Skeletal muscle satellite cell (primary cell): ENCODE data around the gene ABCC3.
"Not testable (repeated sequence)": the region's sequence is repeated elsewhere in the genome, so short reads cannot be mapped to it uniquely, and the experiment has no call there.

ENCODE experiments used
- H3K27me3 ChIP-seq: 2 replicates; pipeline ENCODE4 v1.7.0; 2013; ENCODE audit warnings: low read length; ENCODE audit not compliant: control insufficient read depth, insufficient read depth
- H3K36me3 ChIP-seq: 2 replicates; pipeline ENCODE4 v1.7.0; 2013; ENCODE audit warnings: mild to moderate bottlenecking, control low read depth, low read length; ENCODE audit not compliant: insufficient read depth
- H3K4me1 ChIP-seq: 2 replicates; pipeline ENCODE4 v1.7.0; 2013; ENCODE audit warnings: low read length; ENCODE audit not compliant: control insufficient read depth, insufficient read depth
- H3K4me2 ChIP-seq: 2 replicates; pipeline ENCODE4 v1.7.0; 2013; ENCODE audit warnings: mild to moderate bottlenecking, low read length
- H3K4me3 ChIP-seq: 2 replicates; pipeline ENCODE4 v1.7.0; 2013; ENCODE audit warnings: low read length
- H3K9ac ChIP-seq: 2 replicates; pipeline ENCODE4 v1.7.0; 2013; ENCODE audit warnings: mild to moderate bottlenecking, low read depth, low read length, moderate library complexity
- H3K9me3 ChIP-seq: replicated peaks from 2 replicates; pipeline ENCODE4 v1.7.0; 2013; ENCODE audit warnings: mild to moderate bottlenecking, control low read depth, low read length

The ABCC3 gene

GRCh38 chr17:50677851-50678375 lies 43.2 kb downstream of the ABCC3 start:
- peaks cover 42% of the 10 kb centered on the region for H3K36me3 ChIP-seq
- no peak overlapping the region for H3K9ac ChIP-seq
- H3K9me3 ChIP-seq = no peaks in the 10 kb centered on the region
- peaks cover 17% of the 10 kb centered on the region for H3K4me1 ChIP-seq
- H3K4me3 ChIP-seq = no peak overlapping the region
- no peaks in the 10 kb centered on the region for H3K27me3 ChIP-seq
- H3K4me2 ChIP-seq = no peak overlapping the region

DNA sequence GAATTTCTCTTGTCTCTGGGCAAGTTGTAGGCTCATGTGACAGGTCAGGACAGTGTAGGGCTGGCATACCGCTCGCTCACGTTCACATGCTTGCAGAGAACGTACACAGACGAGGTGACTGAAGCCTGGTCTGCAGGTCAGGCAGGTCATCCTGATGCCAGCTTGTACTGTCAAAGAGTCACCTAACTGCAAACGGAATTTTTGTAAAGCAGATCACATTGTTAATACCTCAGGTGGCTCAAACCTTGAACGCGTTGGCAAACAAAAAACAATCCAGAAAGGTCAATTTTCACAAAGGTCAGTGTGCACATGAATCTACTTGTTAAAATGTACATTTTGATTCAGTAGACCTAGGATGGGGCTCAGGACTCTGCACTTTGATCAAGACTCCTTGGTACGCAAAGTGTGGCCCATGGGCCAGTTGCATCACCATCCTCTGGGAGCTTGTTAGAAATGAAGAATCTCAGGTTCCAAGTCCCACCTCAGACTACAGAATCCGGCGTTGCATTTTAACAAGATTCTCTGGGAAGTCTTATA lies 44.4 kb downstream of the ABCC3 start:
- Histone ChIP-seq H3K4me3 (no peak overlapping the region), H3K36me3 (peaks cover 44% of the 10 kb centered on the region), H3K4me2 (no peak overlapping the region), H3K9me3 (no peaks in the 10 kb centered on the region), H3K4me1 (peaks cover 11% of the 10 kb centered on the region), H3K9ac (no peak overlapping the region), H3K27me3 (no peaks in the 10 kb centered on the region)

DNA sequence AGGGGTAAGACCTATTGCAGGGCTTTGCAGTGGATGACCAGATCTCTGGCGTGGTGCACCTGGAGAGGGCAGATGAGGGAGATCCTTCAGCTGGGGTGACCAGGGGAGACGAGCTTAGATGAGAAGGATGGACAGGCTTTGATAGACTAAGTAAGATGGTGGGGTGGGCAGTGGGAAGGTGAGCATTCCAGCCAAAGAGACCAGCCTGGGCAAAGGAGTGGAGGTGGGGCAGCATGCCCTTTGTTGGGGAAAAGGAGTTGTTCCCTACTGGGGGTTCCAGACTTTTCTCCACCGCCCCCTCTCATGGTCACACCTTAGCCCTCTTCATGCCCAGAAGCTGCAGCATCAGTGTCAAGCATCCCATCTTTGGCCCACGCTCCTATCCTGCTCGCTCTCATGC lies 45.4 kb downstream of the ABCC3 start:
- Histone ChIP-seq H3K36me3 (peaks cover 50% of the 10 kb centered on the region), H3K4me1 (peaks cover 15% of the 10 kb centered on the region), H3K9me3 (no peaks in the 10 kb centered on the region)

DNA sequence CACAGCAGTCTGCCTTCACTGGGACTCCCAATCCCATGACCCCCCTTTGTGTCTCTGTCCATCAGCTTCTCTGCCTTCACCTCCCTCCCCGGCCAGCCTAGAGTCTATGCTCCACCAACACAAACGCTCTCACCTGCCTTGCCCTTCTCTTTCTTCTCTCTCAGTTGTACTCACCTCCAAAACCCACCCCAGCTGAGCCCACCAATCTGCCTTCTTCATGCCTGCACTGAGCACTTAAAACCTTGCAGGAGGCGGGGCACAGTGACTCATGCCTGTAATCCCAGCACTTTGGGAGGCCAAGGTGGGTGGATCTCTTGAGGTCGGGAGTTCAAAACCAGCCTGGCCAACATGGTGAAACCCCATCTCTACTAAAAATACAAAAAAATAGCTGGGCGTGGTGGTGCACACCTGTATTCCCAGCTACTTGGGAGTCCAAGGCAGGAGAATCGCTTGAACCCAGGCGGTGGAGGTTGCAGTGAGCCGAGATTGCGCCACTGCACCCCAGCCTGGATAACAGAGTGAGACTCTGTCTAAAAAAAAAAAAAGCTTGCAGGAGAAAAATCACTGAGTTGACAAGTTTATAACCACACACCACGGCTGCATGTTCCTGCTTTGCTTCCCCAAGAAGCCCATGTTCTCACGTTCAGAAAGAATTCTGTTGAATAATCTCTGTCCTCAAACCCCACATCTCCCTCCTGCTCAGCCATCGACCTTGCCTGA lies 46.0 kb downstream of the ABCC3 start:
- H3K36me3 ChIP-seq = peaks cover 49% of the 10 kb centered on the region

More for the DNA sequence above, 45.4 kb downstream of the ABCC3 start:
- Histone ChIP-seq H3K9ac (no peak overlapping the region), H3K27me3 (no peaks in the 10 kb centered on the region), H3K4me3 (no peak overlapping the region), H3K4me2 (no peak overlapping the region)

DNA sequence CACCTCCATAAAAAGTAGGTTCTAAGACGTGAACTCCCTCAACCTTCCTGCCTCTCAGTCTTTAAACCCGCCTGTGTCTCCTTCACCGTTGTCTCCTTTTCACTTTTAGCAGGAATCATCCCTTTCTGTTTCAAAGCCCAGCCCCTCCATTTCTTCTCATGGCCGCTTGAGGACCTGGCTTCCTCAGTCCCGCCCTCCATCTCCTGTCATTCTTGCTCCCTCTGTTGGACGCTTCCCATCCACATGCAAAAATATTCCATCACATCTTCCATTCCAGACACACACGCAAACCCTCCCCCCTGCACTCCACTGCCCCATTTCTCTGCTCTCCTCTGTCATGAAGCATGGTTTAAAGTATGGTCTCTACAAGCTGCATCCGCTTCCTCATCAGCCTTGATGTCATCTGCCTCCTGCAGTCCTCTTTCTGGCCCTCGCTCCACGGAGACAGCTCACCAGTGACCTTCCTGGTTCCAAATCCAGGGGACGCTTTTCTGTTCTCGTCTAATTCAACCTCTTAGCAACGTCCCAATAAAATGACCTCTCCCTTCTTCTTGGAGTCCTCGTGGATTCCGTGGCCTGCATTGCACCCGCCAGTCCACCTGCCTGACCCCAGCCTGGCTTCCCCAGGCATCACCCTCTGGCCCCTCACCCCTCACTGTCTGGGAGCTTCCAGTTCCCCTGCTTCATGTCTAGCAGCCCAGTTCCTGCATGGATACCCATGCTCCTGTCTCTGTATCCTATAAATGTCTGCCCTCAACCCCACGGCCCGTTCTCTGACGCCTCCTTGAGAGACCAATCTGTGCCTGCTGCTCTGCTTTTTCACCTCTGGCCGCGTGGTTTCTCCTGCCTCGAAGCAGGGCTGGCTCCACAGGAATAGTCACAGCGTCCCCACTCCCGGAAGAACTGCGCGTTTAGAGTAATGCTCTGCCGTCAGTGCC lies 46.9 kb downstream of the ABCC3 start:
- Histone ChIP-seq H3K9me3 (no peaks in the 10 kb centered on the region), H3K27me3 (no peaks in the 10 kb centered on the region), H3K36me3 (peaks cover 41% of the 10 kb centered on the region), H3K4me1 (peaks cover 21% of the 10 kb centered on the region), H3K4me3 (no peak overlapping the region), H3K4me2 (no peak overlapping the region), H3K9ac (no peak overlapping the region)

More for the DNA sequence above, 46.0 kb downstream of the ABCC3 start:
- H3K9ac ChIP-seq, H3K27me3 ChIP-seq, H3K4me3 ChIP-seq, H3K9me3 ChIP-seq, H3K4me2 ChIP-seq: not testable (repeated sequence)
- peaks cover 15% of the 10 kb centered on the region for H3K4me1 ChIP-seq

- no peak overlapping the region for H3K9ac ChIP-seq
- H3K36me3 ChIP-seq = peaks cover 36% of the 10 kb centered on the region
- no peak overlapping the region for H3K4me3 ChIP-seq
- no peak overlapping the region for H3K4me2 ChIP-seq
- H3K9me3 ChIP-seq = no peaks in the 10 kb centered on the region
- no peaks in the 10 kb centered on the region for H3K27me3 ChIP-seq
- peaks cover 30% of the 10 kb centered on the region for H3K4me1 ChIP-seq
These were observed 47.8 kb downstream of the ABCC3 start for GRCh38 chr17:50682441-50682840.

GRCh38 chr17:50682938-50683337 lies 48.3 kb downstream of the ABCC3 start:
- Histone ChIP-seq H3K36me3 (peaks cover 35% of the 10 kb centered on the region), H3K9ac (no peak overlapping the region), H3K4me1 (peaks cover 31% of the 10 kb centered on the region), H3K4me3 (no peak overlapping the region), H3K27me3 (no peaks in the 10 kb centered on the region), H3K9me3 (no peaks in the 10 kb centered on the region), H3K4me2 (no peak overlapping the region)

DNA sequence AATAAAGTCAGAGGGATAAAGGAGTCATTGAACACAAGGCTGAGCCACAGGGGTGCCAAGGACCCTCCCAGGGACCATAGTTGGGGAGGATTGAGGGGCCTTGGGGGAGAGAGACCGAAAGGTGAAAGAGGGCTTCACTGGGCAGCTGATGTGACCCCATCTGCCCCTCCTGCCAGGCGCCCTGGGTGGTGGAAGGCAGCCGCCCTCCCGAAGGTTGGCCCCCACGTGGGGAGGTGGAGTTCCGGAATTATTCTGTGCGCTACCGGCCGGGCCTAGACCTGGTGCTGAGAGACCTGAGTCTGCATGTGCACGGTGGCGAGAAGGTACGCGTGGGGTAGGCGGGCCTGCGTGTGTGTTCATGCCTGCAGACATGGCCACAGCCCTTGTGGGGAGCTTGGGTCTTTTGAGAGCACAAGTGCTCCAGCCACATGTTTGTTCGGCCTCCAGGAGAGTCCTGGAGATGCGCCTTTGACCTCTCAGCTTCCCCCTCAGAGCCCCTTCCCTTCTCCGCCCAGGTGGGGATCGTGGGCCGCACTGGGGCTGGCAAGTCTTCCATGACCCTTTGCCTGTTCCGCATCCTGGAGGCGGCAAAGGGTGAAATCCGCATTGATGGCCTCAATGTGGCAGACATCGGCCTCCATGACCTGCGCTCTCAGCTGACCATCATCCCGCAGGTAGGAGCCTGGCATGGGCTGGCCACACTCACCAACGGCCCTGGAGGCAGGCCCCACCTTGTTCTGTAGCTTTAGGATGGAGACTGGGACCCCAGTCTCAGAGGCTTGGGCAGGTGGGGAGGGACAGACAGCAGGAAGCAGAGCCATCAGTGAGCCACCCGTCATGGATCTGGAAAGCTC lies 49.0 kb downstream of the ABCC3 start:
- H3K4me2 ChIP-seq = no peak overlapping the region
- no peak overlapping the region for H3K9ac ChIP-seq
- no peak overlapping the region for H3K4me3 ChIP-seq
- no peaks in the 10 kb centered on the region for H3K27me3 ChIP-seq
- H3K4me1 ChIP-seq = peaks cover 31% of the 10 kb centered on the region
- H3K36me3 ChIP-seq = peaks cover 32% of the 10 kb centered on the region
- H3K9me3 ChIP-seq = no peaks in the 10 kb centered on the region

DNA sequence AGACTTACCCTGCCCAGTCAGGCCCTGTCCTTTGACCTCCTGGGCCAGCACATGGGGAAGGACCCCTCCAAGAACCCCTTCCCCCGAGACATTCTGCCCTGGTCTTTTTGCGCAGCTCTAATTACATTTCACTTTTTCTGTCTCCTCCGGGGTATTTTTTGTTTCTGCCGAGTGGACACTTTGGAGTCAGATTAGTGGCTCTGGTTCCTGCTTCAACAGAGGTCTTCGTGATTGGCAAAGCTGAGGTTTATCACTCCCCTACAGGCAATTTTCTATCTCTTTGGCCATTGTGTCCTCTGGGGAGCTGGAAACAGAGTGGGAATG lies 49.6 kb downstream of the ABCC3 start:
- H3K9me3 ChIP-seq = no peaks in the 10 kb centered on the region
- peaks cover 28% of the 10 kb centered on the region for H3K36me3 ChIP-seq
- H3K4me2 ChIP-seq = no peak overlapping the region
- no peak overlapping the region for H3K4me3 ChIP-seq
- H3K27me3 ChIP-seq = no peaks in the 10 kb centered on the region
- no peak overlapping the region for H3K9ac ChIP-seq
- peaks cover 36% of the 10 kb centered on the region for H3K4me1 ChIP-seq

GRCh38 chr17:50684612-50685333 lies 50.1 kb downstream of the ABCC3 start:
- Histone ChIP-seq H3K4me1 (peaks cover 41% of the 10 kb centered on the region), H3K9ac (no peak overlapping the region), H3K27me3 (no peaks in the 10 kb centered on the region), H3K4me3 (no peak overlapping the region), H3K36me3 (peaks cover 22% of the 10 kb centered on the region), H3K9me3 (no peaks in the 10 kb centered on the region), H3K4me2 (no peak overlapping the region)
